HG03558 (cell line): ENCODE results near the gene PDE4B.
"Not testable (repeated sequence)": the region's sequence is repeated elsewhere in the genome, so short reads cannot be mapped to it uniquely, and the experiment has no call there.

Experiments used
- ATAC-seq: cut with Tn5 transposase; IDR thresholded peaks from one replicate; pipeline ENCODE4 v1.9.1; 2021; ENCODE audit warnings: moderate number of reproducible peaks; ENCODE audit not compliant: unreplicated experiment; ENCODE audit errors: extremely low read depth

PDE4B gene

GRCh38 chr1:66386712-66387111, 594.0 kb downstream of the PDE4B start:
- ATAC-seq = no peak

GRCh38 chr1:66388913-66389312, 596.2 kb downstream of the PDE4B start:
- ATAC-seq = no peak

- ATAC-seq = no peak
These were observed 601.0 kb downstream of the PDE4B start for GRCh38 chr1:66393586-66394287.

- ATAC-seq = no peak
These were observed 601.9 kb downstream of the PDE4B start for GRCh38 chr1:66394603-66395002.

- no peak for ATAC-seq
These were observed 602.7 kb downstream of the PDE4B start for GRCh38 chr1:66395202-66396061.

GRCh38 chr1:66396212-66396890, 603.7 kb downstream of the PDE4B start:
- peak; percentile 41 for ATAC-seq

GRCh38 chr1:66397192-66397591, 604.5 kb downstream of the PDE4B start:
- ATAC-seq = peak; percentile 23

- ATAC-seq = no peak
These were observed 607.3 kb downstream of the PDE4B start for GRCh38 chr1:66399888-66400529.

GRCh38 chr1:66400660-66401059, 608.0 kb downstream of the PDE4B start:
- no peak for ATAC-seq

- ATAC-seq = no peak
These were observed 608.5 kb downstream of the PDE4B start for GRCh38 chr1:66401244-66401643.

GRCh38 chr1:66402194-66402593, 609.5 kb downstream of the PDE4B start:
- peak; percentile 67 for ATAC-seq

GRCh38 chr1:66403007-66403731, 610.5 kb downstream of the PDE4B start:
- ATAC-seq = no peak

GRCh38 chr1:66405061-66405460, 612.4 kb downstream of the PDE4B start:
- ATAC-seq = no peak

GRCh38 chr1:66411449-66411848, 618.8 kb downstream of the PDE4B start:
- not testable (repeated sequence) for ATAC-seq

GRCh38 chr1:66412704-66413103, 620.0 kb downstream of the PDE4B start:
- ATAC-seq = no peak

- no peak for ATAC-seq
These were observed 620.6 kb downstream of the PDE4B start for GRCh38 chr1:66413136-66413837.

- no peak for ATAC-seq
These were observed 621.1 kb downstream of the PDE4B start for GRCh38 chr1:66413838-66414175.

- ATAC-seq = no peak
These were observed 622.6 kb downstream of the PDE4B start for GRCh38 chr1:66415281-66415680.

- no peak for ATAC-seq
These were observed 623.2 kb downstream of the PDE4B start for GRCh38 chr1:66415866-66416265.
